NCI-H2196 treated with DMSO at 0.1 percent for 48 hours (cell line): Measurements from ENCODE around the gene RNF20.
"Not testable (repeated sequence)": the region's sequence is repeated elsewhere in the genome, so short reads cannot be mapped to it uniquely, and the experiment has no call there.

Experiments
- DNase-seq: peaks from one replicate; lab custom pipeline; 2025; ENCODE audit not compliant: unreplicated experiment; lab: John Stamatoyannopoulos, UW

Gene RNF20

GRCh38 chr9:101533334-101534204 lies at the start of gene RNF20:
Gene RNF20 (plus strand): TSS chr9:101533853. CDS start chr9:101535424, 1,571 bp downstream.
- DNase-seq, result peak; percentile 96

DNA sequence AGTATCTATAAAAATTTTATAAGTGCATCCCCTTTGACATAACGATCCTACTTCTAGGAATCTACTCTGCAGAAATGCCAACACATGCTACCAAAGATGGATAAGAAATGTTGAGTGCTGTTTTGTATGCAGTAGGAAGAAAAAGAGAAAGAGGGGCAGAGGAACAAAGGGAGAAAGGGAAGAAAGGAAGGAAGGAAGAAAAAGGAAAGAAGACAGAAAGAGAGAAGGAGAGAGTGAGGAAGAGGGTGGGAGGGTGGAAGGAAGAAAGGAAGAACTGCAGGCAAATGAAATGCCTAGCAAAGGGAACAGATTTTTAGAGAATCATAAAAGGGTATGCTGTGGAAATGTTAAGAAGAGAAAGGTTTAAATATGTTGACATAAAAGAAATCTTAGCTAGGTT lies 49.6 kb upstream of the RNF20 start:
- DNase-seq, result no peak

GRCh38 chr9:101485924-101486692 lies 47.5 kb upstream of the RNF20 start:
- DNase-seq, result no peak

- DNase-seq, result peak; percentile 71
Observed at GRCh38 chr9:101486693-101487442, 46.8 kb upstream of the RNF20 start.

DNA sequence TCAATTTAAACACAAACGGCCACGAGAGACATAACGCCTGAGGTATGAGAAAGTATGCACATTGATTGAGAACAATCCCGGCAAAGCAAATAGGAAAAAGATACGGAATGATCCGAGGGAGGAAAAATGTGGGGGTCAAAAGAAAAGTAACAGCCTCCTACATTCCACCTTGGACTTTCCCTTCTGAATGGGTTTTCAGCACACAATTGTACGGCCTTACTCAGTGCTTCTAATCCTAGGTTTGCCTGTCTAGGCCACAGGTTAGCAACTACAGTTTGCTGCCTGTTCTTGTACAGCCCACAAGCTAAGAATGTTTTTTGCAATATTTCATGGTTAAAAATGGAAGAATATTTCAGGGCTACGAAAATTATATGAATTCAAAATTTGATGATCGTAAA lies 46.2 kb upstream of the RNF20 start:
- no peak for DNase-seq

- DNase-seq, result no peak
Observed at GRCh38 chr9:101495810-101496209, 37.8 kb upstream of the RNF20 start.

- no peak for DNase-seq
Observed at GRCh38 chr9:101498323-101498722, 35.3 kb upstream of the RNF20 start.

DNA sequence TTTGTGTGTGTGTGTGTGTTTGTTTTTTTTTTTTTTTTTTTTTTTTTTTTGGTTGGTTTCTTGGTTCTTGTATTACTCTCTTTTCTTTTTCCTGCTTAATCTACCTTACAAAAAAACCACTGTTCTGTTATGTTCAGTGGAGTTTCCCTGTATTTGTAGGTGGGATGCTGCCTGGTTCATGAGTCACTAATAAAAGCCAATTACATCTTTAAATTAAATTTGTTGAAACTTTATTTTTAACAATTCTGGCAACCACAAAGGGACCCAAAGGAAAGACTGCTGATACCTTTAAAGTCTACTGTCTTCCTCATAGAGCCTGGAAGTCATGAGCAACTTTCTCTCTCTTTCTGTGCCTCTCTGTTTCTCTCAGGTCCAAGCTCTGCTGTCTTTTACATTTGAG lies 29.5 kb upstream of the RNF20 start:
- no peak for DNase-seq

DNA sequence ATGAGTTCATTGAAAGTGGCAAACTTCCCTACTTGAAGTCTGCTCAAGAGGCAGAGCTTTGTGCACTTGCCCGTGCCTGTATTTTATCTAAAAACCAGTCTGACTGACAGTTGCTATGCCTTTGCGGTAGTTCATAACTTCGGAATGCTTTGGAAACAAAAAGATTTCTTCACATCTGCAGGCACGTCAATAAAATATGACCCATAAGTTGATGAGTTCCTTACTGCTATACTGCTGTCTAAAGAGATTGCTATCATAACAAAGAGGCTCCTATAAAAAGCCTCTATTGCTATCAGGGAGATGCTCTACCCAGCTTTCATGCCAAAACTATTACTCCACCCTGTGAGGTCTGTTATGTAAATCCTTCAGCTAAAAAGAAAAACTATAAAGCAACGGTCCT lies 25.4 kb upstream of the RNF20 start:
- no peak for DNase-seq

DNA sequence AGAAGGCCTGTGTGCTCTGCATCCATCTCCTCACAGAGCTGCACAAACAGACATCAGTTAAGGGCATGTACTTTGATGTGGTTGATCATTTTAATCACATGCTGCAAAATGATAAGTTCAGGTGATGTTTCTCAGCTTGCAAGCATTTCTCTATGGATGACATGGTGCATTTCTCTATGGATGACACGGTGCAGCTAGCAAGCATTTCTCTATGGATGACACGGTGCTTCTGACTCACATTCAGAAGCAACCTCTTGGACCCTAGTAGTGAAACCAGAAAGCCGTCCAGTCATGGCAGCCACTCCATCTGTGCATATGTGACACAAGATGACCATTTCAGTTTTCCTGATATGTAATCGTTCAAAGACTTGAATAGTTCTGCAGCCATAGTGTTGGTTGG lies 24.1 kb upstream of the RNF20 start:
- no peak for DNase-seq

- DNase-seq, result no peak
Observed at GRCh38 chr9:101510459-101510858, 23.2 kb upstream of the RNF20 start.

DNA sequence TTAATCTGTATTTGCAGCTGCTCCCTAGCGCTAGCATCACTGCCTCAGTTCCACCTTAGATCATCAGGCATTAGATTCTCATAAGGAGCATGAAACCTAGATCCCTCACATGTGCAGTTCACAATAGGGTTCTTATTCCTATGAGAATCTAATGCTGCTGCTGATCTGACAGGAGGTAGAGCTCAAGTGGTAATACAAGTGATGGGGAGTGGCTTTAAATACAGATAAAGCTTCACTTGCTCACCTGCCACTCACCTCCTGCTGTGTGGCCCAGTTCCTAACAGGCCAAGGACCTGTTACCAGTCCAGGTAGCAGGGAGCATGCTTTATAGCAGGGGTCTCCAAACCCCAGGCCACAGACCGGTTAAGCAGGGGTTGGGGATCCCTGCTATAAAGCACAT lies 22.6 kb upstream of the RNF20 start:
- no peak for DNase-seq

- no peak for DNase-seq
Observed at GRCh38 chr9:101512116-101512515, 21.5 kb upstream of the RNF20 start.

DNA sequence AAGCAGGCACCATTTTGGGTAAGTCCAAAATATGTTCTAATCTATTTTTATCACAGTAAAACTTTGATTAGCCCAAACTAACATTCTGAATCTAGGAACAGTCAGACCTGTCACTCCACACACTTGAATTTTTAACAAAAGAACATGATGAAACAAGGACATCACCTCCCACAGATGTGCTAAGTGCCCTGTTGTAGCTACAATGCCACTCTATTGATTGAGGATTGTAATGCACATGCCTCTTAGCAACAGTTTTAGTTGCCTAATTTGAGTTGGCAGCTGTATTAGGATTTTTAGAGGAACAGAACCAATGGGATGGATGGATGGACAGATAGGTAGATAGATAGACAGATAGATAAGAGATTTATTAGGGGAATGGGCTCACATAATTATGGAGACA lies 20.3 kb upstream of the RNF20 start:
- DNase-seq, result no peak

DNA sequence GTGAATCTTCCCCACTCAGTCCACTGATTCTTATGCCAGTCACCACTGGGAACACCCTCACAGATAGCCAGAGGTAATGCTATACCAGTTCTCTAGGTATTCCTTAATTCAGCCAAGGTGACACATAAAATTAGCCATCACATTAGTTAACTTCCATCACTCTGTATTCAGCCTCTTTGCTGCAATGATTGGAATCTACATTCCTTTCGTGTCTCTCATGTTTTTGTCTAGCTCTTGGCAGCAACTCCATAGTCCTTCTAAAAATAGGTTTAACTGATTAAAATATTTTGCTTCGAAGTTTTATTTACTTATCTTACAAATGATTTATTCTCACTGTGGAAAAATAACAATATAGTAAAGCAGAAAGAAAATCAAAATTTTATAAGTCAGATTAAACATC lies 19.6 kb upstream of the RNF20 start:
- DNase-seq, result no peak

- DNase-seq, result no peak
Observed at GRCh38 chr9:101516655-101517054, 17.0 kb upstream of the RNF20 start.

GRCh38 chr9:101518489-101518888 lies 15.2 kb upstream of the RNF20 start:
- not testable (repeated sequence) for DNase-seq

- DNase-seq, result no peak
Observed at GRCh38 chr9:101524371-101524770, 9.3 kb upstream of the RNF20 start.

- DNase-seq, result no peak
Observed at GRCh38 chr9:101527066-101527465, 6.6 kb upstream of the RNF20 start.

DNA sequence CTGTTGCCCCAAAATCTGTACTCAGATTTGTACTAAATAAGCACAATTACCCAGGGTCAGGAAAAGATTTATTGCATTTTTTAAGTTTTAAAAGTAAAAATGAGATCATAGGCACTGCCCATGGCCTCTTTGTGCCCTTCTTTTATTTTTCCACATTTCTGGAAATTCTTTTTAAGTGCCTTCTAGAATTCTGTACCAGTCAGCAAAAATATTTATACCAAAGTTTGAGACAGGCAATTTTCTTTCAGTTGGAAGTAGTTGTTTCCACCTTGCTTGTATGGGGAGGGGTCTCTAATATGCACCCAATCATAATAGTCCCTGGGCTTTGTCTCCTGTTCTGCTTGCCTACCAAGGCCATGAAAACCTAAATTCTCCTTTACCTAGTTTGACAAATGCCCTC lies 5.6 kb upstream of the RNF20 start:
- no peak for DNase-seq

GRCh38 chr9:101530076-101530711 lies 3.5 kb upstream of the RNF20 start:
- DNase-seq, result peak; percentile 31
